Skeletal muscle tissue (tissue), 4 donors: ENCODE data around the gene MEAF6. TPM values are rescaled to one million over a fixed set of nuclear protein-coding genes. Genes with fewer than 3 reads are reported as not detected.
"Not testable (repeated sequence)": the region's sequence is repeated elsewhere in the genome, so short reads cannot be mapped to it uniquely, and the experiment has no call there.

Experiments
- H3K27ac ChIP-seq: one replicate; pipeline ENCODE4 v1.7.0; 2013; ENCODE audit warnings: mild to moderate bottlenecking, low read depth, low read length, inconsistent platforms
- H3K27me3 ChIP-seq, 3 donors: one replicate each; pipeline ENCODE4 v1.7.0; 2013; ENCODE audit warnings: low read length in 3 of 3; ENCODE audit not compliant: control insufficient read depth in 3 of 3, insufficient read depth in 3 of 3
- H3K36me3 ChIP-seq, 3 donors: one replicate each; pipeline ENCODE4 v1.7.0; 2013; ENCODE audit warnings: low read length in 3 of 3; ENCODE audit not compliant: control insufficient read depth in 3 of 3, insufficient read depth in 3 of 3
- H3K4me1 ChIP-seq, 3 donors: one replicate each; pipeline ENCODE4 v1.7.0; 2013; ENCODE audit warnings: low read length in 3 of 3, mild to moderate bottlenecking in 3 of 3; ENCODE audit not compliant: control insufficient read depth in 3 of 3, insufficient read depth in 3 of 3
- H3K4me3 ChIP-seq, 3 donors: one replicate each; pipeline ENCODE4 v1.7.0; 2013; ENCODE audit warnings: low read length in 3 of 3
- H3K9ac ChIP-seq, 3 donors: one replicate each; pipeline ENCODE4 v1.7.0; 2013; ENCODE audit warnings: low read length in 3 of 3, mild to moderate bottlenecking in 3 of 3, moderate library complexity in 2 of 3, low read depth in 1 of 3
- H3K9me3 ChIP-seq, 3 donors: one replicate each; pipeline ENCODE4 v1.7.0; 2013; ENCODE audit warnings: low read length in 3 of 3; ENCODE audit not compliant: control insufficient read depth in 3 of 3
- total RNA-seq: library from RNA; depleted of rRNA; stranded (reverse); fragments of >200 nt; gene quantifications from one replicate; pipeline ENCODE4 v1.2.3, GENCODE V29; 2014
- donor health status: Osteomylitis.

Gene MEAF6
- total RNA-seq, 1 donor from 2014 or later: 36.5 TPM

DNA sequence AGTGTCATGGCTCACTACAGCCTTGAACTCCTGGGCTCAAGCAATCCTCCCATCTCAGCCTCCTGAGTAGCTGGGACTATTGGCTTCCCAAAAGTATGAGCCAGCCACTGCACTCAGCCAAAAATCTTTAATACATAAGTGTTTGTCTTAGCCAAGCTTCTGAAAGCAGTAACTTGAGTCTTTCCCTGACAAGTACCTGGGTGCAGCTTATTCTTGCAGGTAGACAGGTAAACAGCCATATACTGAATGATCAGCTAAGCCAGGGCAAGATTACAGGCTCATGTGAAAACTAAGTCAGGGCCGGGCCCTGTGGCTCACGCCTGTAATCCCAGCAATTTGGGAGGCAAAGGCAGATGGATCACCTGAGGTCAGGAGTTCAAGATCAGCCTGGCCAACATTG is 7.8 kb downstream of the MEAF6 start:
- Histone ChIP-seq H3K4me3 (no peak overlapping the region), H3K27ac (no peak overlapping the region), H3K9ac (no peak overlapping the region), H3K9me3 (no peaks in the 10 kb centered on the region), H3K4me1 (no peaks in the 10 kb centered on the region), H3K27me3 (no peaks in the 10 kb centered on the region), H3K36me3 (peaks cover 17 to 34% (median 29%) of the 10 kb centered on the region in 3 donors)

DNA sequence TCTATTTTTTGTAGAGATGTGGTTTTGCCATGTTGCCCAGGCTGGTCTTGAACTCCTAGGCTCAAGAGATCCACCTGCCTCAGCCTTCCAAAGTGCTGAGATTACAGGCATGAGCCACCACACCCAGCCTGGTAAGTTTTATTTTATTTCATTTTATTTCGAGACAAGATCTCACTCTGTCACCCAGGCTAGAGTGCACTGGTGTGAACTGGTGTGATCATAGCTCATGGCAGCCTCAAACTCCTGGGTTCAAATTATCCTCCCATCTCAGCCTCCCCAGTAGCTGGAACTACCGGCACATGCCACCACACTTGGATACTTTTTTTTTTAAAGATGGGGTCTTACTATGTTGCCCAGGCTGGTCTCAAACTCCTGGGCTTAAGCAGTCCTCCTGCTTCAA is 11.8 kb downstream of the MEAF6 start:
- H3K9me3 ChIP-seq, H3K9ac ChIP-seq, H3K27me3 ChIP-seq, H3K4me3 ChIP-seq, H3K4me1 ChIP-seq, H3K27ac ChIP-seq: not testable (repeated sequence)
- H3K36me3 ChIP-seq: peaks cover 11 to 32% (median 25%) of the 10 kb centered on the region in 3 donors

- Histone ChIP-seq H3K9me3 (no peaks in the 10 kb centered on the region), H3K27me3 (no peaks in the 10 kb centered on the region), H3K4me3 (no peak overlapping the region), H3K4me1 (peaks cover 6 to 9% (median 9%) of the 10 kb centered on the region in 3 donors), H3K27ac (no peak overlapping the region), H3K9ac (no peak overlapping the region), H3K36me3 (peaks cover 11 to 30% (median 21%) of the 10 kb centered on the region in 3 donors)
Measured at GRCh38 chr1:37502104-37502503, 12.5 kb downstream of the MEAF6 start.

DNA sequence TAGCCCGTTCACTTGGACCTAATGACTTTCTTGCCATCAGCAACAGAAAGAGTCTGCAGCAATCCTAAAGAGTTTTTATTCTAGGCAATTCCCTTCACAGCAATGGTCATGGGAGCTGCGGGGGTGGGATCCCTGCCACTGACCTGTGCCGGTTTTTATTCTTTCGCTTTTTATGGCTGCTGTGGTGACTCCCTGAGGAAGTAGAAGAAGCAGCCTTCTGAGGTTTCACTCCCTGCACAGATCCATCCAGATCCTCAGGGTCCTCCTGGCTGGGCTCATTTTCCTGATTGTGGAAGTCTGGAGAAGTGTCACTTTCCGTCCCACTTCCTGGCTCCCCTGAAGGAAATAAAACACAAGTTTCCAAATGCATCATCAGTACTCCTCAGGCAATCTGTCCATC is 12.9 kb downstream of the MEAF6 start:
- no peak overlapping the region for H3K9ac ChIP-seq
- no peaks in the 10 kb centered on the region for H3K27me3 ChIP-seq
- peaks cover 11 to 29% (median 18%) of the 10 kb centered on the region in 3 donors for H3K36me3 ChIP-seq
- no peak overlapping the region for H3K4me3 ChIP-seq
- H3K9me3 ChIP-seq: no peaks in the 10 kb centered on the region
- H3K4me1 ChIP-seq: peaks cover 6 to 9% (median 9%) of the 10 kb centered on the region in 3 donors
- H3K27ac ChIP-seq: no peak overlapping the region

DNA sequence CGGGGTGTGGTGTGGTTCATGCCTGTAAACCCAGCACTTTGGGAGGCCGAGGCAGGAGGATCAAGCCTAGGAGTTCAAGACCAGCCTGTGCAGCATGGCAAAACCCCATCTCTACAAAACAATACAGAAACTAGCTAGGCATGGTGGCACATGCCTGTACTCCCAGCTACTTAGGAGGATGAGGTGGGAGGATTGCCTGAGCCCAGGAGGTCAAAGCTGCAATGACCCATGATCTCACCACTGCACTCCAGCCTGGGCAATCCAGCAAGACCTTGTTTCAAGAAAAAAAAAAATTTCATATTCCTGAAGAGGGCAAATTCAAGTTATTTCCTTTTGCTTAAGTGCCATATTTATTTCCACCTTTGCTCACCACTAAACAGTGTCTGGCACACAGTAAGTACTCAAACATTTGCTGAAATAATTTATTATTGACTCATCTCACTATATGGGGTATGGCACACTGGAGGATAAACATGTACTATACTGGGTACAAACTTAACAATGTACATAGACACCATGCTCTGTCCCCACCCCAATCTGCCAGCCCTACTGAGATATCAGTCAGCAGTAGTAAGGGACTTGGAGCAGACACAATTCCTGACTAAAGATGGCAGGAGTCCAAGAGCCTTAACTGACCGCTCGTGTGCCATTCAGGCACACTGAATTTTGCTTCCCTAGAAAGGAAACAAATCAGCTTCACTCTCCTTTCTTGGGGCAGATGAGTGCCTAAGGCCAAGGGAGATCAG is 15.5 kb downstream of the MEAF6 start:
- Histone ChIP-seq H3K27me3 (no peaks in the 10 kb centered on the region), H3K9ac (peak overlapping the region in 1 of 3 donors; percentile 21), H3K9me3 (no peaks in the 10 kb centered on the region), H3K4me1 (peaks cover 6 to 9% (median 9%) of the 10 kb centered on the region in 3 donors), H3K4me3 (no peak overlapping the region), H3K27ac (no peak overlapping the region), H3K36me3 (peaks cover 6 to 23% (median 14%) of the 10 kb centered on the region in 3 donors)

- Histone ChIP-seq H3K4me1 (peaks cover 6 to 9% (median 9%) of the 10 kb centered on the region in 3 donors), H3K9me3 (no peaks in the 10 kb centered on the region), H3K27me3 (no peaks in the 10 kb centered on the region), H3K27ac (no peak overlapping the region), H3K4me3 (no peak overlapping the region), H3K9ac (no peak overlapping the region), H3K36me3 (peaks cover 10 to 28% (median 22%) of the 10 kb centered on the region in 3 donors)
Measured at GRCh38 chr1:37497832-37498231, 16.7 kb downstream of the MEAF6 start.

DNA sequence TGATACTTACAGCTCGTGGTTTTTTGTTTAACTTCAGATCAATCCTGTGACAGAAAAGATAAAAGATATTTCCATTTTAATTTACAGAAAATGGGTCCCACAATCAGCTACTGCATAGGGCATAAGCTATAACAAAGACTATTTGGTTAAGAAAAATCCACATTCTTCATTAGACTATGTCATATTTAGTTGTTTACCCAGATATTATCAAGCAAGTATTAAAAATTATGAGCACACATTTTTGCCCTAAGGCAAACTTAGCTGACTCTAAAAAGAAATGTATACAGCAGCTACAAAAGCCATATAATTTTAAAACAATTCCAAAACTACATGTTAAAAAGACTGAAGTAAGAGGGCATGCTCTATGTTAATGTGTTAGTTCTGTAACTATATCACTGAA is 18.7 kb downstream of the MEAF6 start:
- H3K36me3 ChIP-seq: peaks cover 12 to 25% (median 23%) of the 10 kb centered on the region in 3 donors
- no peak overlapping the region for H3K27ac ChIP-seq
- H3K4me1 ChIP-seq: peaks cover 6 to 9% (median 9%) of the 10 kb centered on the region in 3 donors
- no peaks in the 10 kb centered on the region for H3K27me3 ChIP-seq
- no peaks in the 10 kb centered on the region for H3K9me3 ChIP-seq
- H3K4me3 ChIP-seq: no peak overlapping the region
- H3K9ac ChIP-seq: no peak overlapping the region

DNA sequence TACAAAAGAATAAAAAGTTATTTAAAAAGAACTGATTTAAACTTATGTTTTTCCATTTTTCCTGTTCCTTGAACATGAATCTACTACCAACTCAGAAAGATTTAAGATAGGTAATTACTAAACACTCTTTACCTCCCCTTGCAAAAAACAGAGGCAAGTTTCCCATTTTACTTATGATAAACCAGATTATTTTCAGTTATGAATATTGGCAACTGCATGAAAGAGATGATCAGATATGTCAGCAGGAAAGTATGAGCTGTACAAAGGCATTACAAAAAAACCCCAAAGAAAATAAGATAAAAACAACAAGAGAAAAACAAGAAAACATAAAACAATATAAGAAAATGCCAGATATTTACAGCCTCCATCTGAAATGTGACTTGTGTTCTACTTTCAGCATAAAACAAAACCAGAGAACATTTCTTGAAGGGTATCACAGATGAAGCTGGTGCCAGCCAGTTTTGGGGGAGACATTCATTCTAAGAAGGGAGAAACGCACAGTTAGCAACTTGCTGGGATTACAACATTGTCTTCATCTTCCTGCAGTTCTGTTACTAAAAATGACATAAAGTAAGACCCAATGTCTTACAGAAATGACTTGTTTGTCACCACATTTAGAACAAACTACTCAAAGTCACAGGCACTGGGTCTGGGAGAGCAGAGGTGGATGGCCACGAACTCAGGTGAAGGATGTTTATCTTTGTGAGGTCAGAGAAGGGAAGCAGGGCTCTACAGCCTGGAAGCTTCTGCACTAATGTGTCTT is 21.0 kb downstream of the MEAF6 start:
- H3K9me3 ChIP-seq: no peaks in the 10 kb centered on the region
- no peaks in the 10 kb centered on the region for H3K4me1 ChIP-seq
- no peaks in the 10 kb centered on the region for H3K27me3 ChIP-seq
- peaks cover 12 to 25% (median 23%) of the 10 kb centered on the region in 3 donors for H3K36me3 ChIP-seq
- H3K9ac ChIP-seq: no peak overlapping the region
- H3K4me3 ChIP-seq: no peak overlapping the region
- no peak overlapping the region for H3K27ac ChIP-seq

DNA sequence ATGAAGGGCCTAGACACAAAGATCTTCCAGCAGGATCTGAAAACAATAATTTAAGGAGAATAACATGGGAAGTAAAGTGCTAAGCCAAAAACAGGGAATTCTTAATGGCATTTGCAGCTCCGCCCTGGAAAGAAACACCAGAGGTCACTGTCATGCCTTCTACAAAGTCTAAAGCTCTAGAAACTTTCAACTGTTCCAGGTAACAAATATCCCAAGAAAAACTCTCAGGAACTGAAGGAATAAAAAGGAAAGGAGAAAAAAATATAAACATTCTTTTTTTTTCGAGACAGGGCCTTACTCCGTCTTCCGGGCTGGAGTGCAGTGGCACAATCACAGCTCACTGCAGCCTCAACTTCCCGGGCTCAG is 27.0 kb downstream of the MEAF6 start:
- H3K4me3 ChIP-seq: no peak overlapping the region
- no peaks in the 10 kb centered on the region for H3K27me3 ChIP-seq
- H3K36me3 ChIP-seq: peaks cover 19 to 26% (median 20%) of the 10 kb centered on the region in 3 donors
- H3K9me3 ChIP-seq: no peaks in the 10 kb centered on the region
- peaks cover 26 to 30% (median 30%) of the 10 kb centered on the region in 3 donors for H3K4me1 ChIP-seq
- peak overlapping the region; percentile 64 for H3K27ac ChIP-seq
- H3K9ac ChIP-seq: peak overlapping the region in 1 of 3 donors; percentile 20
